Trophoblast cell (in vitro differentiated cells and primary cell): Measurements from ENCODE around the gene SZRD1.

ENCODE experiments used
- DNase-seq, 2 donors: peaks; one replicate each; pipeline ENCODE4 v3.0.0-alpha.2; 2016
- H2AFZ ChIP-seq: 2 replicates; pipeline ENCODE4 v1.6.1; 2013; ENCODE audit warnings: low read length, moderate library complexity, mild to moderate bottlenecking; ENCODE audit not compliant: insufficient read depth, poor library complexity
- H2AK5ac ChIP-seq: 2 replicates; pipeline ENCODE4 v1.6.1; 2013; ENCODE audit warnings: mild to moderate bottlenecking, low read length
- H2BK120ac ChIP-seq: 2 replicates; pipeline ENCODE4 v1.6.1; 2013; ENCODE audit warnings: low read length, mild to moderate bottlenecking, moderate library complexity; ENCODE audit not compliant: insufficient read depth, poor library complexity
- H2BK12ac ChIP-seq: 2 replicates; pipeline ENCODE4 v1.6.1; 2013; ENCODE audit warnings: mild to moderate bottlenecking, low read length, moderate library complexity
- H2BK5ac ChIP-seq: 2 replicates; pipeline ENCODE4 v1.6.1; 2013; ENCODE audit warnings: low read length, low read depth, moderate library complexity, mild to moderate bottlenecking; ENCODE audit not compliant: poor library complexity
- H3K14ac ChIP-seq: 2 replicates; pipeline ENCODE4 v1.6.1; 2013; ENCODE audit warnings: mild to moderate bottlenecking, low read length
- H3K18ac ChIP-seq: 2 replicates; pipeline ENCODE4 v1.6.1; 2013; ENCODE audit warnings: mild to moderate bottlenecking, low read length
- H3K23ac ChIP-seq: 2 replicates; pipeline ENCODE4 v1.6.1; 2013; ENCODE audit warnings: low read length
- H3K27ac ChIP-seq: 2 replicates; pipeline ENCODE4 v1.5.1; 2013; ENCODE audit warnings: low read depth, mild to moderate bottlenecking, inconsistent platforms, low read length, moderate library complexity
- H3K27me3 ChIP-seq: 2 replicates; pipeline ENCODE4 v1.6.1; 2013; ENCODE audit warnings: inconsistent platforms, mild to moderate bottlenecking, low read length, moderate library complexity; ENCODE audit not compliant: insufficient read depth
- H3K36me3 ChIP-seq, 2 experiments: 1 replicate in 1 of 2; 2 replicates in 1 of 2; pipeline ENCODE4 v1.6.1; 2013; ENCODE audit warnings: low read length in 2 of 2, mild to moderate bottlenecking in 2 of 2, moderate library complexity in 1 of 2; ENCODE audit not compliant: insufficient read depth in 2 of 2, control insufficient read depth in 1 of 2
- H3K4ac ChIP-seq: 2 replicates; pipeline ENCODE4 v1.6.1; 2013; ENCODE audit warnings: low read depth, mild to moderate bottlenecking, low read length, moderate library complexity
- H3K4me1 ChIP-seq, 2 experiments: 1 replicate in 1 of 2; 2 replicates in 1 of 2; pipeline ENCODE4 v1.6.1; 2013; ENCODE audit warnings: low read length in 2 of 2, mild to moderate bottlenecking in 2 of 2, moderate library complexity in 1 of 2; ENCODE audit not compliant: insufficient read depth in 2 of 2, control insufficient read depth in 1 of 2
- H3K4me2 ChIP-seq: 2 replicates; pipeline ENCODE4 v1.6.1; 2013; ENCODE audit warnings: inconsistent platforms, mild to moderate bottlenecking, low read length, moderate library complexity
- H3K4me3 ChIP-seq: 2 replicates; pipeline ENCODE4 v1.5.1; 2013; ENCODE audit warnings: mild to moderate bottlenecking, low read depth, low read length, inconsistent platforms
- H3K79me1 ChIP-seq: one replicate; pipeline ENCODE4 v1.6.1; 2013; ENCODE audit warnings: low read length
- H3K79me2 ChIP-seq: 2 replicates; pipeline ENCODE4 v1.6.1; 2013; ENCODE audit warnings: low read length, mild to moderate bottlenecking; ENCODE audit not compliant: control insufficient read depth, insufficient read depth, poor library complexity
- H3K9ac ChIP-seq: 2 replicates; pipeline ENCODE4 v1.6.1; 2013; ENCODE audit warnings: mild to moderate bottlenecking, low read length
- H3K9me3 ChIP-seq: 2 replicates; pipeline ENCODE4 v1.6.1; 2013; ENCODE audit warnings: low read depth, mild to moderate bottlenecking, control low read depth, inconsistent platforms, low read length; ENCODE audit not compliant: insufficient read depth
- H4K12ac ChIP-seq: 2 replicates; pipeline ENCODE4 v1.6.1; 2013; ENCODE audit warnings: low read depth, mild to moderate bottlenecking, low read length, moderate library complexity
- H4K8ac ChIP-seq: 2 replicates; pipeline ENCODE4 v1.6.1; 2013; ENCODE audit warnings: low read depth, mild to moderate bottlenecking, low read length, moderate library complexity
- H4K91ac ChIP-seq: one replicate; pipeline ENCODE4 v1.6.1; 2013; ENCODE audit warnings: low read depth, mild to moderate bottlenecking, low read length, moderate library complexity
- WGBS: extraction: QIAGEN DNeasy Blood & Tissue Kit; methylation state at CpG from one replicate; pipeline ENCODE4 v1.1.7; 2013; ENCODE audit warnings: missing lambda C conversion rate; ENCODE audit not compliant: insufficient read length, insufficient coverage; ENCODE audit errors: extremely low coverage; 5-methylcytosine and 5-hydroxymethylcytosine counted together

The SZRD1 gene

DNA sequence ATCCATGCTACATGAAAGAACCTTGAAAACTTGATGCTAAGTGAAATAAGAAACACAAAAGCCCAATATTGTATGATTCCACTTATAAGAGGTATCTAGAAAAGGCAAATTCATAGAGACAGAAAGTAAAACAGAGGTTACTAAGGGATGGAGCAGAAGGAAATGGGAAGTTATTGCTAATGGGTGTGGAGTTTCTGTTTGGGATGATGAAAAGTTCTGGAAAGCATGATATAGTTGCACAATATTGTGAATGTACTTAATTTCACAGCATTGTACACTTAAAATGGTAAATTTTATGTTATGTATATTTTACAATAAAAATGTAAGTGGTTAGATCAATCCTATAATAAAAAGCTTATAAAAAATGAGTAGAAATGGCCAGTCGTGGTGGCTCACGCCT is 71.9 kb downstream of the SZRD1 start:
- Histone ChIP-seq H2BK5ac (no peak overlapping the region), H3K79me2 (peaks cover 9% of the 10 kb centered on the region), H2BK12ac (no peak overlapping the region), H4K91ac (no peak overlapping the region), H4K12ac (no peak overlapping the region), H3K23ac (no peak overlapping the region), H3K4me3 (no peak overlapping the region), H3K14ac (no peak overlapping the region), H3K27me3 (no peaks in the 10 kb centered on the region), H2AFZ (no peak overlapping the region), H3K4ac (no peak overlapping the region), H3K4me2 (no peak overlapping the region), H4K8ac (no peak overlapping the region), H3K27ac (no peak overlapping the region), H2AK5ac (no peak overlapping the region), H3K79me1 (peaks cover 9% of the 10 kb centered on the region), H3K9me3 (no peaks in the 10 kb centered on the region), H3K9ac (no peak overlapping the region), H3K36me3 (peaks cover 16 to 18% of the 10 kb centered on the region in 2 experiments), H2BK120ac (no peak overlapping the region), H3K4me1 (peaks cover 2 to 6% of the 10 kb centered on the region in 2 experiments), H3K18ac (no peak overlapping the region)
- no peak for DNase-seq
- no CpG with 5 or more reads among the region's 2 CpGs for WGBS

DNA sequence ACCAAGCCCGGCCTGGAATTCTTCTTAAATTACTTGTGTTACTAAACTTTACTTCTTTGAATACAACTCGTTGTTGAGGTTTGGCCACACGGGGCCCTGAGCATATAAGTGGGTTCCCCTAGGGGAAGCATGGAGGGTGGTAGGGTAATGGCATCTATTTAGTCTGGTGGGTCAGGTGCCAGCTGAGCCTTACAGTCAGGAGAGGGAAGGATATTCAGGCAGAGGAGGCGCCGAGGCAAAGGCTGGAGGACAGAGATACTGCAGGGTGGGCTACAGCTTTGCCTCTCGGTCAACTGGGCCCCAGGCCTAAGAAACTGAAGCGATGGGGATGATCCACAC is 73.1 kb downstream of the SZRD1 start:
- no peak overlapping the region for H3K23ac ChIP-seq
- peaks cover 9% of the 10 kb centered on the region for H3K79me2 ChIP-seq
- peak overlapping the region; percentile 23 for H2BK12ac ChIP-seq
- H3K27me3 ChIP-seq = no peaks in the 10 kb centered on the region
- H4K8ac ChIP-seq = peak overlapping the region; percentile 95
- no CpG with 5 or more reads among the region's 7 CpGs for WGBS
- peaks cover 25 to 29% of the 10 kb centered on the region in 2 experiments for H3K36me3 ChIP-seq
- DNase-seq = no peak
- no peak overlapping the region for H3K4me3 ChIP-seq
- peak overlapping the region; percentile 67 for H3K9ac ChIP-seq
- H4K12ac ChIP-seq = peak overlapping the region; percentile 94
- H4K91ac ChIP-seq = peak overlapping the region; percentile 77
- H3K4me2 ChIP-seq = peak overlapping the region; percentile 64
- peak overlapping the region; percentile 75 for H2BK5ac ChIP-seq
- peak overlapping the region; percentile 19 for H3K4ac ChIP-seq
- H3K27ac ChIP-seq = no peak overlapping the region
- H3K79me1 ChIP-seq = peaks cover 9% of the 10 kb centered on the region
- no peaks in the 10 kb centered on the region for H3K9me3 ChIP-seq
- no peak overlapping the region for H2AK5ac ChIP-seq
- H2AFZ ChIP-seq = peak overlapping the region; percentile 80
- H2BK120ac ChIP-seq = peak overlapping the region; percentile 48
- H3K14ac ChIP-seq = peak overlapping the region; percentile 82
- H3K4me1 ChIP-seq = peaks cover 2 to 6% of the 10 kb centered on the region in 2 experiments
- peak overlapping the region; percentile 68 for H3K18ac ChIP-seq

DNA sequence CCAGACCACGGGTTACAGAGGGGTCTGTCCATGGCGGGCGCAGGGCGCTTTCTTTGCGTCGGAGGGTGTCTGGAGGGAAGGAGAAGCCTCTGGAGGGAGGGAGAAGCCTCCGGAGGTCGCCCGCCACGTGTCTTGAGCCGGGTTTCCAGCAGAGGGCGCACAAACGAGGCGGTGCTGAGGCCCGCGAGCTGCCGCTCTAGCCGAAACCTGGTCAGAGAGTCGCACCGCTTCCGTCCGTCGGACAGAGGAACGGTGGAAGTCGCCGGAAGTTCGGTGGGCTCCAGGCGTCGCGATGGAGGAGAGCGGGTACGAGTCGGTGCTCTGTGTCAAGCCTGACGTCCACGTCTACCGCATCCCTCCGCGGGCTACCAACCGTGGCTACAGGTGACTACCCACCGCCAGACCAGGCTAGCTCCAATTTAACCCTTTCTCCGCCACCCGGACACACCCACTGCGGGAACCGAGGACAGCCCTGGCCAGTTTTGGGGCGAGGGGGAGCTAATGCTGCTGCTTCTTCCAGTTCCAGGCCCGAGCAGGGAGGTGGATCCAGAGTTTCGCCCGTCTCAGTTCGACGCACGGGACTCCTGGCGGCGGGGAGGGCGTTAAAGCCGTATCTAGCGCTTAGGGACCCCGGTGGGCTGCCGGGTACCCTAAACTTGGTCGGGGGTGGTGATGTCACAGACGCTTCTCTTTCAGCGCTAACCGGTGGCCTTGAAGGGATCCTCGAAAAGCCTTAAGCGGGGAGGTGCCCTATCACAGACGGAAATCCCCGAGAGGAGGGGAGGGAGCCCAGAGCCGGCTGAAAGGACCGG is 73.6 kb downstream of the SZRD1 start, which contains the start of gene NECAP2:
Gene NECAP2 (plus strand): TSS at position 255 of the 812 bp plus-strand sequence. CDS start 38 bp downstream, at position 293.
- peaks cover 9% of the 10 kb centered on the region for H3K79me2 ChIP-seq

DNA sequence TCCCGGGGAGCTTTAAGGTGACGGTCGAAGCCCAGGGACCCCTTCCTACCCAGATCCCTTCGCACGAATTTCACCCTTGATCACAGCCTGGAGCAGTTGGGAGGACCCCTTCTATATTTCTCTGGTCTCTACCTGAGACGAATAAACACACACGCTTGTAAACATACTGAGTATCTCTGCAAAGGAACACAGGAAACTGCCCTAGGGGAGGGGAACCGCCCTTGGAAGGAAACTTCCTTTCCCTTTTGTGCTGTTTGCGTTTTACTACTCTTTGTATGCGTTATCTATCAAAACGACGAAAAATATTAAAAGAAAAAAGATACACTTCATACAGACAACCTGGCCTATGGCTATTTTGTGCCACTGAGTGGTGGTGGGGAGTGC is 74.2 kb downstream of the SZRD1 start:
- Histone ChIP-seq H3K4me3 (peak overlapping the region; percentile 98), H3K14ac (no peak overlapping the region), H3K4me1 (peaks cover 2 to 6% of the 10 kb centered on the region in 2 experiments), H2BK5ac (no peak overlapping the region), H2AK5ac (no peak overlapping the region), H3K27me3 (no peaks in the 10 kb centered on the region), H3K9ac (peak overlapping the region; percentile 92), H4K12ac (no peak overlapping the region), H2BK12ac (no peak overlapping the region), H3K23ac (no peak overlapping the region), H3K36me3 (peaks cover 34 to 41% of the 10 kb centered on the region in 2 experiments), H3K9me3 (no peaks in the 10 kb centered on the region), H3K4me2 (peak overlapping the region; percentile 70), H4K8ac (peak overlapping the region; percentile 97), H3K4ac (peak overlapping the region; percentile 94), H3K79me2 (peaks cover 9% of the 10 kb centered on the region), H2AFZ (no peak overlapping the region), H3K27ac (no peak overlapping the region), H2BK120ac (no peak overlapping the region), H3K18ac (peak overlapping the region; percentile 64), H4K91ac (no peak overlapping the region), H3K79me1 (peaks cover 9% of the 10 kb centered on the region)
- WGBS = no CpG with 5 or more reads among the region's 12 CpGs
- peak in 1 of 2 donors; percentile 40 for DNase-seq

More for the DNA sequence above, 73.6 kb downstream of the SZRD1 start, which contains the start of gene NECAP2:
- Histone ChIP-seq H3K4ac (peak within 1 kb of the TSS; percentile 94), H3K4me1 (peaks cover 2 to 6% of the 10 kb centered on the region in 2 experiments), H3K4me3 (peak within 1 kb of the TSS; percentile 98), H3K4me2 (peak within 1 kb of the TSS; percentile 70), H3K23ac (no peak within 1 kb of the TSS), H3K79me1 (peaks cover 9% of the 10 kb centered on the region), H3K27me3 (no peaks in the 10 kb centered on the region), H3K9me3 (no peaks in the 10 kb centered on the region), H3K14ac (peak within 1 kb of the TSS; percentile 91), H2AK5ac (peak within 1 kb of the TSS; percentile 98), H2BK120ac (peak within 1 kb of the TSS; percentile 65), H3K36me3 (peaks cover 30 to 35% of the 10 kb centered on the region in 2 experiments), H4K12ac (peak within 1 kb of the TSS; percentile 94), H4K8ac (peak within 1 kb of the TSS; percentile 97), H4K91ac (peak within 1 kb of the TSS; percentile 87), H3K18ac (peak within 1 kb of the TSS; percentile 68), H3K9ac (peak within 1 kb of the TSS; percentile 92), H2BK12ac (peak within 1 kb of the TSS; percentile 23), H2BK5ac (peak within 1 kb of the TSS; percentile 75), H3K27ac (peak within 1 kb of the TSS; percentile 26), H2AFZ (peak within 1 kb of the TSS; percentile 80)
- DNase-seq = peak; percentile 92 to 97
- no CpG with 5 or more reads among the region's 68 CpGs for WGBS
